Right atrium auricular region (tissue), 2 donors: ENCODE data around the gene CCDC172. TPM values are rescaled to one million over a fixed set of nuclear protein-coding genes. Genes with fewer than 3 reads are reported as not detected.

ENCODE experiments used
- DNase-seq: peaks from one replicate; pipeline ENCODE4 v3.0.0-alpha.2; 2019; ENCODE audit warnings: low spot score
- H3K27ac ChIP-seq, 2 donors: fragments of 200-600 bp; sonication (generic); 1 replicate in 1 of 2; 2 replicates in 1 of 2; pipeline ENCODE4 v1.5.1; 2016 to 2019
- H3K27me3 ChIP-seq, 2 donors: fragments of 200-600 bp; sonication (generic); one replicate each; pipeline versions ENCODE4 v1.5.1 to v1.6.0; 2017 to 2019
- H3K36me3 ChIP-seq: fragments of 200-600 bp; sonication (generic); one replicate; pipeline ENCODE4 v1.5.1; 2016
- H3K4me1 ChIP-seq, 2 donors: fragments of 200-600 bp; sonication (generic); one replicate each; pipeline versions ENCODE4 v1.5.1 to v1.6.0; 2017 to 2019
- H3K4me3 ChIP-seq, 2 donors: fragments of 200-600 bp; sonication (generic); 1 replicate in 1 of 2; 2 replicates in 1 of 2; pipeline ENCODE4 v1.5.1; 2017 to 2019; ENCODE audit warnings: mild to moderate bottlenecking in 1 of 2, moderate library complexity in 1 of 2
- H3K9me3 ChIP-seq, 2 donors: fragments of 200-600 bp; sonication (generic); one replicate each; pipeline ENCODE4 v1.5.1; 2019
- CTCF ChIP-seq, 2 donors: fragments of 200-600 bp; sonication (generic); IDR thresholded peaks; one replicate each; pipeline ENCODE4 v1.5.1; 2019; ENCODE audit warnings: antibody characterized with exemption in 2 of 2
- total RNA-seq, 2 donors: library from RNA; depleted of rRNA; stranded (reverse); fragments of >200 nt; gene quantifications; one replicate each; pipeline ENCODE4 v1.1.0, GENCODE V29; 2016

CCDC172 gene
- total RNA-seq, 2 donors from 2014 or later, result not detected

- no peak for TF ChIP-seq CTCF (IDR thresholded peaks at IDR 0.05)
- H3K36me3 ChIP-seq, result no peaks in the 10 kb centered on the region
- H3K9me3 ChIP-seq, result no peaks in the 10 kb centered on the region
- no peaks in the 10 kb centered on the region for H3K27me3 ChIP-seq
- H3K27ac ChIP-seq, result no peak overlapping the region
- H3K4me1 ChIP-seq, result no peaks in the 10 kb centered on the region
- H3K4me3 ChIP-seq, result no peak overlapping the region
- no peak for DNase-seq
Observed at GRCh38 chr10:116316503-116316902, 7.7 kb upstream of the CCDC172 start.

- Histone ChIP-seq H3K4me1 (no peaks in the 10 kb centered on the region), H3K27me3 (no peaks in the 10 kb centered on the region), H3K4me3 (no peak overlapping the region), H3K27ac (no peak overlapping the region), H3K9me3 (no peaks in the 10 kb centered on the region), H3K36me3 (no peaks in the 10 kb centered on the region)
- no peak for DNase-seq
- TF ChIP-seq CTCF (IDR thresholded peaks at IDR 0.05), result no peak
Observed at GRCh38 chr10:116324951-116325635, 845 bp downstream of the CCDC172 start.

- Histone ChIP-seq H3K9me3 (no peaks in the 10 kb centered on the region), H3K27ac (no peak overlapping the region), H3K27me3 (no peaks in the 10 kb centered on the region), H3K36me3 (no peaks in the 10 kb centered on the region), H3K4me3 (no peak overlapping the region), H3K4me1 (no peaks in the 10 kb centered on the region)
- DNase-seq, result no peak
- TF ChIP-seq CTCF (IDR thresholded peaks at IDR 0.05), result no peak
Observed at GRCh38 chr10:116325987-116326386, 1.7 kb downstream of the CCDC172 start.

- H3K27me3 ChIP-seq, result no peaks in the 10 kb centered on the region
- no peak overlapping the region for H3K27ac ChIP-seq
- no peaks in the 10 kb centered on the region for H3K36me3 ChIP-seq
- no peak for TF ChIP-seq CTCF (IDR thresholded peaks at IDR 0.05)
- H3K4me1 ChIP-seq, result no peaks in the 10 kb centered on the region
- no peaks in the 10 kb centered on the region for H3K9me3 ChIP-seq
- H3K4me3 ChIP-seq, result no peak overlapping the region
- no peak for DNase-seq
Observed at GRCh38 chr10:116329153-116329552, 4.9 kb downstream of the CCDC172 start.

- no peak overlapping the region for H3K27ac ChIP-seq
- no peak for DNase-seq
- no peaks in the 10 kb centered on the region for H3K27me3 ChIP-seq
- no peaks in the 10 kb centered on the region for H3K4me1 ChIP-seq
- H3K9me3 ChIP-seq, result no peaks in the 10 kb centered on the region
- no peak for TF ChIP-seq CTCF (IDR thresholded peaks at IDR 0.05)
- no peak overlapping the region for H3K4me3 ChIP-seq
- no peaks in the 10 kb centered on the region for H3K36me3 ChIP-seq
Observed at GRCh38 chr10:116331815-116332214, 7.6 kb downstream of the CCDC172 start.

GRCh38 chr10:116336866-116337265 lies 12.6 kb downstream of the CCDC172 start:
- Histone ChIP-seq H3K4me3 (no peak overlapping the region), H3K36me3 (no peaks in the 10 kb centered on the region), H3K9me3 (no peaks in the 10 kb centered on the region), H3K27me3 (no peaks in the 10 kb centered on the region), H3K27ac (no peak overlapping the region), H3K4me1 (no peaks in the 10 kb centered on the region)
- TF ChIP-seq CTCF (IDR thresholded peaks at IDR 0.05), result no peak
- DNase-seq, result no peak
